ENCODE results near the gene SYT1. TPM values are rescaled to one million over a fixed set of nuclear protein-coding genes. Genes with fewer than 3 reads are reported as not detected.

Gene SYT1
- total RNA-seq, 1 experiment from 2014 or later = 44.9 TPM

- DNase-seq (ENCODE audit: low read depth, low spot score) = no peak
- H3K4me1 ChIP-seq (ENCODE audit: control insufficient read depth in 1 of 2, insufficient read depth in 2 of 2, low read length in 2 of 2) = peaks cover 4 to 14% of the 10 kb centered on the region in 2 experiments; a peak in 2 of 4 replicates
- no peak overlapping the region for H3K4me2 ChIP-seq (ENCODE audit: low read length)
Measured at GRCh38 chr12:79414252-79414651, 549.7 kb downstream of the SYT1 start.

DNA sequence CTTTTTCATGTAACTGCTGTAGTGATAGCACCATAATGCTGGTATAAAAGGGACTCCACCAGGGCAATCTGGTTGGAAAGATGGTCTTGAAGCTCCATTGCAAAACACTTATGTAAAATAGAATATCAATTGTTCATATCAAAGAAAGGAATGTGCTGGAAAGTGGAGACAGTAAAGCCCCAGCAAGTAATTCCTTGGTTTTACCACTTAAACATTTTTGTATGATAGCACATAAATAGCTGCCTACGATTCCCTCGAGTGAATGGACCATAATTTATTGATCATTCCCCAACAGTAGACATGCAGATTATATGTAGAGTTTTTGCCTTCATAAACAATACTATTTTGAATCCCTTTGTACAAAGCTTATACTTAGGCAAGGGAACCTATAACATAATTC, 550.7 kb downstream of the SYT1 start:
- Histone ChIP-seq H3K9me3 (ENCODE audit: control insufficient read depth in 1 of 2, insufficient read depth in 1 of 2, low read depth in 1 of 2, low read length in 2 of 2) (no peaks in the 10 kb centered on the region), H3K9ac (ENCODE audit: low read length) (no peak overlapping the region), H3K4me2 (ENCODE audit: low read length) (no peak overlapping the region), H3K79me2 (ENCODE audit: insufficient read depth, low read length) (no peaks in the 10 kb centered on the region), H3K27me3 (ENCODE audit: insufficient read depth, low read length) (no peaks in the 10 kb centered on the region), H3K27ac (ENCODE audit: low read depth, low read length) (no peak overlapping the region), H2AFZ (ENCODE audit: low read depth, low read length, poor library complexity, severe bottlenecking) (no peak overlapping the region), H3K4me1 (ENCODE audit: control insufficient read depth in 1 of 2, insufficient read depth in 2 of 2, low read length in 2 of 2) (peaks cover 5 to 19% of the 10 kb centered on the region in 2 experiments; a peak in 3 of 4 replicates), H4K20me1 (ENCODE audit: insufficient read depth) (no peaks in the 10 kb centered on the region), H3K36me3 (ENCODE audit: control insufficient read depth in 1 of 2, insufficient read depth in 2 of 2, low read length in 2 of 2) (no peaks in the 10 kb centered on the region), H3K9me2 (ENCODE audit: insufficient read depth) (0 out of 2 replicates have a peak, but pooled peaks cover 5% of the 10 kb centered on the region), H3K4me3 (replicated peaks in 1 of 2; ENCODE audit: low read depth in 1 of 2, low read length in 2 of 2) (no peak overlapping the region)
- ATAC-seq = no peak
- BruUV-seq (replicated peaks) = no TSS peak
- RAD21 ChIA-PET (ENCODE audit: low non-redundant PET in 1 of 2, low total read pairs in 2 of 2, uncharacterized antibody in 2 of 2, unreplicated experiment in 2 of 2) = no interaction called here
- CTCF ChIA-PET = interaction anchor here (1.1 kb wide), 1 partner anchor 772 kb away, joined by 3 read pairs; no protein-coding TSS in a partner anchor
- DNase-seq (ENCODE audit: low read depth, low spot score) = no peak
- intact Hi-C loops (cut with micrococcal nuclease) = no loop called here
- POLR2A ChIA-PET = no interaction called here
- TF ChIP-seq SP1 (IDR thresholded peaks at IDR 0.05; ENCODE audit: low read depth) (no peak), EZH2 (IDR thresholded peaks at IDR 0.05) (no peak), POLR2A (IDR thresholded peaks at IDR 0.05; ENCODE audit: borderline replicate concordance, extremely low read depth, insufficient read depth, insufficient read length) (no peak), ZNF274 (IDR thresholded peaks at IDR 0.05; ENCODE audit: low read depth, low read length) (no peak), CEBPB (IDR thresholded peaks at IDR 0.05; ENCODE audit: low read depth) (no peak), SRF (IDR thresholded peaks at IDR 0.05; ENCODE audit: low read depth) (no peak), FOSL1 (IDR thresholded peaks at IDR 0.05; ENCODE audit: low read depth) (no peak), EGR1 (IDR thresholded peaks at IDR 0.05; ENCODE audit: low read depth) (no peak), YY1 (IDR thresholded peaks at IDR 0.05; ENCODE audit: extremely low read depth, insufficient replicate concordance, low read depth, low read length) (no peak), SIN3A (IDR thresholded peaks at IDR 0.05; ENCODE audit: low read depth) (no peak), EZH2phosphoT487 (IDR thresholded peaks at IDR 0.05; ENCODE audit: borderline replicate concordance) (no peak), ELF1 (IDR thresholded peaks at IDR 0.05; ENCODE audit: borderline replicate concordance, low read depth) (no peak), JUND (IDR thresholded peaks at IDR 0.05) (no peak)
- TF ChIP-seq, protein P1, sequence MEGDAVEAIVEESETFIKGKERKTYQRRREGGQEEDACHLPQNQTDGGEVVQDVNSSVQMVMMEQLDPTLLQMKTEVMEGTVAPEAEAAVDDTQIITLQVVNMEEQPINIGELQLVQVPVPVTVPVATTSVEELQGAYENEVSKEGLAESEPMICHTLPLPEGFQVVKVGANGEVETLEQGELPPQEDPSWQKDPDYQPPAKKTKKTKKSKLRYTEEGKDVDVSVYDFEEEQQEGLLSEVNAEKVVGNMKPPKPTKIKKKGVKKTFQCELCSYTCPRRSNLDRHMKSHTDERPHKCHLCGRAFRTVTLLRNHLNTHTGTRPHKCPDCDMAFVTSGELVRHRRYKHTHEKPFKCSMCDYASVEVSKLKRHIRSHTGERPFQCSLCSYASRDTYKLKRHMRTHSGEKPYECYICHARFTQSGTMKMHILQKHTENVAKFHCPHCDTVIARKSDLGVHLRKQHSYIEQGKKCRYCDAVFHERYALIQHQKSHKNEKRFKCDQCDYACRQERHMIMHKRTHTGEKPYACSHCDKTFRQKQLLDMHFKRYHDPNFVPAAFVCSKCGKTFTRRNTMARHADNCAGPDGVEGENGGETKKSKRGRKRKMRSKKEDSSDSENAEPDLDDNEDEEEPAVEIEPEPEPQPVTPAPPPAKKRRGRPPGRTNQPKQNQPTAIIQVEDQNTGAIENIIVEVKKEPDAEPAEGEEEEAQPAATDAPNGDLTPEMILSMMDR (IDR thresholded peaks at IDR 0.05 in 2 of 3, conservative IDR thresholded peaks at IDR 0.05 in 1 of 3; ENCODE audit: borderline replicate concordance in 1 of 3, insufficient read depth in 1 of 3, low read depth in 2 of 3, low read length in 2 of 3) = no peak
- TF ChIP-seq, protein P2, sequence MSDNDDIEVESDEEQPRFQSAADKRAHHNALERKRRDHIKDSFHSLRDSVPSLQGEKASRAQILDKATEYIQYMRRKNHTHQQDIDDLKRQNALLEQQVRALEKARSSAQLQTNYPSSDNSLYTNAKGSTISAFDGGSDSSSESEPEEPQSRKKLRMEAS (IDR thresholded peaks at IDR 0.05) = no peak

More at GRCh38 chr12:79414252-79414651, 549.7 kb downstream of the SYT1 start:
- ChIA-PET RAD21 (ENCODE audit: low non-redundant PET in 1 of 2, low total read pairs in 2 of 2, uncharacterized antibody in 2 of 2, unreplicated experiment in 2 of 2) (no interaction called here), POLR2A (no interaction called here), CTCF (no interaction called here)
- H2AFZ ChIP-seq (ENCODE audit: low read depth, low read length, poor library complexity, severe bottlenecking) = no peak overlapping the region
- TF ChIP-seq ELF1 (IDR thresholded peaks at IDR 0.05; ENCODE audit: borderline replicate concordance, low read depth) = peak; percentile 5; the same call in 1 of the 2 replicates
- TF ChIP-seq, protein P1 (IDR thresholded peaks at IDR 0.05 in 2 of 3, conservative IDR thresholded peaks at IDR 0.05 in 1 of 3; ENCODE audit: borderline replicate concordance in 1 of 3, insufficient read depth in 1 of 3, low read depth in 2 of 3, low read length in 2 of 3) = no peak
- no TSS peak for BruUV-seq (replicated peaks)
- H3K27me3 ChIP-seq (ENCODE audit: insufficient read depth, low read length) = no peaks in the 10 kb centered on the region
- H3K9ac ChIP-seq (ENCODE audit: low read length) = no peak overlapping the region
- H3K79me2 ChIP-seq (ENCODE audit: insufficient read depth, low read length) = no peaks in the 10 kb centered on the region
- H3K4me3 ChIP-seq (replicated peaks in 1 of 2; ENCODE audit: low read depth in 1 of 2, low read length in 2 of 2) = no peak overlapping the region
- ATAC-seq = no peak
- no peaks in the 10 kb centered on the region for H3K36me3 ChIP-seq (ENCODE audit: control insufficient read depth in 1 of 2, insufficient read depth in 2 of 2, low read length in 2 of 2)
- H4K20me1 ChIP-seq (ENCODE audit: insufficient read depth) = no peaks in the 10 kb centered on the region
- intact Hi-C loops (cut with micrococcal nuclease) = no loop called here
- H3K9me3 ChIP-seq (ENCODE audit: control insufficient read depth in 1 of 2, insufficient read depth in 1 of 2, low read depth in 1 of 2, low read length in 2 of 2) = no peaks in the 10 kb centered on the region
- no peak overlapping the region for H3K27ac ChIP-seq (ENCODE audit: low read depth, low read length)
- H3K9me2 ChIP-seq (ENCODE audit: insufficient read depth) = 0 out of 2 replicates have a peak, but pooled peaks cover 5% of the 10 kb centered on the region

All from HCT116 (cell line).